PC-3 (cell line): ENCODE results near the gene SKA2.

Experiments used
- EZH2 ChIP-seq: fragments of 300-600 bp; sonication (generic); IDR thresholded peaks from one replicate; pipeline ENCODE4 v1.6.1; 2017; ENCODE audit warnings: antibody characterized with exemption, mild to moderate bottlenecking, low read length; ENCODE audit not compliant: unreplicated experiment
- TF ChIP-seq, protein P1 (sequence below): fragments of 300-600 bp; sonication (generic); conservative IDR thresholded peaks from 2 replicates; pipeline ENCODE4 v1.5.1; 2017; ENCODE audit warnings: antibody characterized with exemption, low read depth, mild to moderate bottlenecking, low read length

DNA sequence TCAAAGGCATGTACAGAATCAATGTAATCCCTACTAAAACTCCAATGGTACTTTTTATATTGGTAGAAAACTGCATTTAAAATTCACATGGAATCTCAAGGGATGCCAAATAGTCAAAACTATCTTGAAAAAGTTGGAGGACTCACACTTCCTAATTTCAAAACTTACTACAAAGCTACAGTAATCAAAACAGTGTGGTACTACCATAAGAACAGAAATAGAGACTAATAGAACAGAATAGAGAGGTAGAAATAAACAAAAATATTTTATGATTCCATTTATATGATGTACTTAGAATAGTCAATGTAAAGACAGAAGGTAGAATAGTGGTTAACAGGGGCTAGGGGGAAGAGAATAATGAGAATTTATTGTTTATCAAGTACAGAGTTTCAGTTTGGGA is 57.1 kb downstream of the SKA2 start:
- TF ChIP-seq, protein P1, sequence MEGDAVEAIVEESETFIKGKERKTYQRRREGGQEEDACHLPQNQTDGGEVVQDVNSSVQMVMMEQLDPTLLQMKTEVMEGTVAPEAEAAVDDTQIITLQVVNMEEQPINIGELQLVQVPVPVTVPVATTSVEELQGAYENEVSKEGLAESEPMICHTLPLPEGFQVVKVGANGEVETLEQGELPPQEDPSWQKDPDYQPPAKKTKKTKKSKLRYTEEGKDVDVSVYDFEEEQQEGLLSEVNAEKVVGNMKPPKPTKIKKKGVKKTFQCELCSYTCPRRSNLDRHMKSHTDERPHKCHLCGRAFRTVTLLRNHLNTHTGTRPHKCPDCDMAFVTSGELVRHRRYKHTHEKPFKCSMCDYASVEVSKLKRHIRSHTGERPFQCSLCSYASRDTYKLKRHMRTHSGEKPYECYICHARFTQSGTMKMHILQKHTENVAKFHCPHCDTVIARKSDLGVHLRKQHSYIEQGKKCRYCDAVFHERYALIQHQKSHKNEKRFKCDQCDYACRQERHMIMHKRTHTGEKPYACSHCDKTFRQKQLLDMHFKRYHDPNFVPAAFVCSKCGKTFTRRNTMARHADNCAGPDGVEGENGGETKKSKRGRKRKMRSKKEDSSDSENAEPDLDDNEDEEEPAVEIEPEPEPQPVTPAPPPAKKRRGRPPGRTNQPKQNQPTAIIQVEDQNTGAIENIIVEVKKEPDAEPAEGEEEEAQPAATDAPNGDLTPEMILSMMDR, result no peak
- TF ChIP-seq EZH2, result no peak
